WTC11 (cell line): ENCODE results near the gene SLAMF7. TPM values are rescaled to one million over a fixed set of nuclear protein-coding genes. Genes with fewer than 3 reads are reported as not detected.

Experiments used
- ATAC-seq: fragments of 200-7000 bp; cut with Tn5 transposase; 2 replicates; pipeline ENCODE4 v1.10.0; 2021; ENCODE audit warnings: mild to moderate bottlenecking, moderate library complexity
- CTCF ChIA-PET: fragments of 300-600 bp; sonication (Branson Sonifier 250); formaldehyde crosslinking; loops from one replicate; lab custom pipeline; 2021; ENCODE audit warnings: antibody characterized with exemption; lab: Charles Lee
- POLR2A ChIA-PET: fragments of 350-600 bp; sonication (Branson Sonifier 250); formaldehyde crosslinking; loops from one replicate; lab custom pipeline; 2021; ENCODE audit warnings: antibody characterized with exemption; lab: Charles Lee
- DNase-seq: peaks from one replicate; pipeline ENCODE4 v3.0.0; 2021; ENCODE audit warnings: low spot score
- H3K27ac Mint-ChIP-seq: 2 replicates; pipeline ENCODE4 v1.8.0; 2021; ENCODE audit warnings: mixed read lengths
- H3K27me3 Mint-ChIP-seq: 2 replicates; pipeline ENCODE4 v1.8.0; 2021; ENCODE audit warnings: low read depth, mild to moderate bottlenecking, moderate library complexity, mixed read lengths
- H3K36me3 Mint-ChIP-seq: 2 replicates; pipeline ENCODE4 v1.8.0; 2021; ENCODE audit warnings: mixed read lengths
- H3K4me1 Mint-ChIP-seq: 2 replicates; pipeline ENCODE4 v1.8.0; 2022; ENCODE audit warnings: mixed read lengths
- H3K4me3 Mint-ChIP-seq: 2 replicates; pipeline ENCODE4 v1.8.0; 2021; ENCODE audit warnings: mild to moderate bottlenecking, moderate library complexity, mixed read lengths
- H3K9me3 Mint-ChIP-seq: 2 replicates; pipeline ENCODE4 v1.8.0; 2021; ENCODE audit warnings: mixed read lengths
- AR ChIP-seq: fragments of 250-450 bp; sonication (Bioruptor Pico); IDR thresholded peaks from 2 replicates; pipeline ENCODE4 v1.9.0; 2021; ENCODE audit warnings: mild to moderate bottlenecking
- CDX4 ChIP-seq: fragments of 250-450 bp; sonication (Bioruptor Pico); IDR thresholded peaks from 2 replicates; pipeline ENCODE4 v1.9.0; 2021; ENCODE audit warnings: moderate library complexity, mild to moderate bottlenecking, inconsistent platforms, borderline replicate concordance
- GTF2I ChIP-seq: fragments of 250-450 bp; sonication (Bioruptor Pico); conservative IDR thresholded peaks from 2 replicates; pipeline ENCODE4 v1.4.0; 2021; ENCODE audit warnings: mild to moderate bottlenecking
- HMGA2 ChIP-seq: fragments of 250-450 bp; sonication (Bioruptor Pico); IDR thresholded peaks from 2 replicates; pipeline ENCODE4 v1.4.0; 2021; ENCODE audit warnings: mild to moderate bottlenecking, moderate library complexity
- JAZF1 ChIP-seq: fragments of 250-450 bp; sonication (Bioruptor Pico); IDR thresholded peaks from 2 replicates; pipeline ENCODE4 v1.9.0; 2021; ENCODE audit warnings: moderate library complexity, mild to moderate bottlenecking, inconsistent platforms
- JUN ChIP-seq: sonication (generic); formaldehyde crosslinking; IDR thresholded peaks from 2 replicates; pipeline ENCODE4 v1.8.0; 2023; ENCODE audit warnings: mild to moderate bottlenecking, missing genetic modification reagents
- MLX ChIP-seq: sonication (generic); formaldehyde crosslinking; IDR thresholded peaks from 2 replicates; pipeline ENCODE4 v1.8.1; 2023; ENCODE audit warnings: mild to moderate bottlenecking, missing genetic modification reagents, moderate library complexity
- SOX15 ChIP-seq: fragments of 250-450 bp; sonication (Bioruptor Pico); IDR thresholded peaks from 2 replicates; pipeline ENCODE4 v1.9.0; 2021; ENCODE audit warnings: mild to moderate bottlenecking
- TCF7 ChIP-seq: sonication (generic); formaldehyde crosslinking; IDR thresholded peaks from 2 replicates; pipeline ENCODE4 v1.8.0; 2022; ENCODE audit warnings: mild to moderate bottlenecking, low read depth, missing genetic modification reagents, moderate library complexity
- TEAD4 ChIP-seq: sonication (generic); formaldehyde crosslinking; IDR thresholded peaks from 2 replicates; pipeline ENCODE4 v1.8.0; 2022; ENCODE audit warnings: mild to moderate bottlenecking, missing genetic modification reagents
- ZBTB21 ChIP-seq: sonication (generic); formaldehyde crosslinking; IDR thresholded peaks from 2 replicates; pipeline ENCODE4 v1.8.1; 2023; ENCODE audit warnings: mild to moderate bottlenecking, missing genetic modification reagents, borderline replicate concordance
- ZNF263 ChIP-seq: sonication (generic); formaldehyde crosslinking; IDR thresholded peaks from 2 replicates; pipeline ENCODE4 v1.8.1; 2022; ENCODE audit warnings: low read depth, mild to moderate bottlenecking, moderate library complexity, missing genetic modification reagents
- ZNF317 ChIP-seq: sonication (generic); formaldehyde crosslinking; IDR thresholded peaks from 2 replicates; pipeline ENCODE4 v1.8.1; 2023; ENCODE audit warnings: low read depth, mild to moderate bottlenecking, moderate library complexity, missing genetic modification reagents, borderline replicate concordance
- ZNF423 ChIP-seq: fragments of 250-450 bp; sonication (Bioruptor Pico); IDR thresholded peaks from 2 replicates; pipeline ENCODE4 v2.1.2; 2022; ENCODE audit warnings: mild to moderate bottlenecking, moderate library complexity
- total RNA-seq: library from RNA; stranded (reverse); gene quantifications from 3 replicates; pipeline ENCODE4 v1.2.3, GENCODE V29; 2021
- TF ChIP-seq, protein P1 (sequence below): sonication (generic); formaldehyde crosslinking; IDR thresholded peaks from 2 replicates; pipeline ENCODE4 v1.8.0; 2022; ENCODE audit warnings: mild to moderate bottlenecking, missing genetic modification reagents
- TF ChIP-seq, protein P2 (sequence below): sonication (generic); formaldehyde crosslinking; IDR thresholded peaks from 2 replicates; pipeline ENCODE4 v1.8.1; 2023; ENCODE audit warnings: mild to moderate bottlenecking, missing genetic modification reagents, borderline replicate concordance
- TF ChIP-seq, protein P3 (sequence below): fragments of 200-600 bp; IDR thresholded peaks from 2 replicates; pipeline ENCODE4 v1.8.0; 2022; ENCODE audit warnings: antibody characterized with exemption

The SLAMF7 gene
- total RNA-seq, 1 experiment from 2014 or later = 0.15 TPM

DNA sequence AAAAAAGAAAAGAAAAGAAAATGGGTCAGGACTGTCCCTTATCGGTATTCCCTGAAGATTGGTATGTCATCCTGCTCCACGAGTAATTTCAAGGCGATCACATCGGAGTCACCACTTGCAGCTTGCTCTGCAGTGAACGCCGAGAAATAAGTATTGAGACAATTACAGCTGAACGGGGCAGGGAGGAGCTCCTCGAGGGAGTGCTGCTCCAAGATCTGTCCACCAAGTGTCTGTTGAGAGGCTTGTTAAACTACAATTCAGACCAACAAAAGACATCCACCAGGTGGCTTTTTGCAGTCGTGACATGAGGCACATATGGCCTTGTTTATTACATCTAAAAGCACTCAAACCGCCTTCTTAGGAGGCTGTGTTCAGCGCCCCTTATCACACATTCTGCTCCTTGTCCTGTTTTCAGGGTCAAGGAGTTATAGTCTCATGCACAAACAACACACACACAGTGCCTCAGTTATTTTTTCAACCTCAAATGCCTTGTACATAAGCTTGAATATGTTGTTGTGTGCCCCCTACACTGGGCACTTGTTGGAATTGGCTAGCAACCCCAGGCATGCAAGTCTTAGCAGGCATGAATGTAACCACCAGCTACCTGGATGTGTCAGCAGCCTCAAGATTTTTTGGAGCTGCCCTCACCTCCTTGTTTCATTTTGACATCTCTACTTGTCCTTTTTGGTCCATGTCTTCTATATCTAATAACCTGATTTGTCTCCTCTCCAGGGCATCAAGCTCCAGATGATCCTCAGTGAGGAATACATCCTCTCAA, 14.4 kb upstream of the SLAMF7 start:
- H3K36me3 Mint-ChIP-seq = peaks cover 14% of the 10 kb centered on the region
- POLR2A ChIA-PET = interaction anchor here (1.3 kb wide), 1 partner anchor 257 kb away, joined by 3 read pairs; no protein-coding TSS in a partner anchor
- H3K4me3 Mint-ChIP-seq = no peak overlapping the region
- CTCF ChIA-PET = interaction anchor here (0.7 to 5.1 kb wide), 12 partner anchors 10 to 230 kb away, joined by 4 to 47 read pairs (median 5); partner anchors contain the start of gene ITLN2
- no peak overlapping the region for H3K27ac Mint-ChIP-seq
- DNase-seq = no peak
- H3K9me3 Mint-ChIP-seq = peaks cover 19% of the 10 kb centered on the region
- no peaks in the 10 kb centered on the region; the same call in 1 of the 2 replicates for H3K27me3 Mint-ChIP-seq
- no peak for TF ChIP-seq TEAD4
- TF ChIP-seq MLX = no peak
- TF ChIP-seq GTF2I (CRISPR knock-in tag) = no peak
- no peak for TF ChIP-seq ZNF317 (CRISPR knock-in tag)
- TF ChIP-seq TCF7 (CRISPR knock-in tag) = no peak
- TF ChIP-seq, protein P1, sequence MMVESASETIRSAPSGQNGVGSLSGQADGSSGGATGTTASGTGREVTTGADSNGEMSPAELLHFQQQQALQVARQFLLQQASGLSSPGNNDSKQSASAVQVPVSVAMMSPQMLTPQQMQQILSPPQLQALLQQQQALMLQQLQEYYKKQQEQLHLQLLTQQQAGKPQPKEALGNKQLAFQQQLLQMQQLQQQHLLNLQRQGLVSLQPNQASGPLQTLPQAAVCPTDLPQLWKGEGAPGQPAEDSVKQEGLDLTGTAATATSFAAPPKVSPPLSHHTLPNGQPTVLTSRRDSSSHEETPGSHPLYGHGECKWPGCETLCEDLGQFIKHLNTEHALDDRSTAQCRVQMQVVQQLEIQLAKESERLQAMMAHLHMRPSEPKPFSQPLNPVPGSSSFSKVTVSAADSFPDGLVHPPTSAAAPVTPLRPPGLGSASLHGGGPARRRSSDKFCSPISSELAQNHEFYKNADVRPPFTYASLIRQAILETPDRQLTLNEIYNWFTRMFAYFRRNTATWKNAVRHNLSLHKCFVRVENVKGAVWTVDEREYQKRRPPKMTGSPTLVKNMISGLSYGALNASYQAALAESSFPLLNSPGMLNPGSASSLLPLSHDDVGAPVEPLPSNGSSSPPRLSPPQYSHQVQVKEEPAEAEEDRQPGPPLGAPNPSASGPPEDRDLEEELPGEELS = no peak
- TF ChIP-seq, protein P2, sequence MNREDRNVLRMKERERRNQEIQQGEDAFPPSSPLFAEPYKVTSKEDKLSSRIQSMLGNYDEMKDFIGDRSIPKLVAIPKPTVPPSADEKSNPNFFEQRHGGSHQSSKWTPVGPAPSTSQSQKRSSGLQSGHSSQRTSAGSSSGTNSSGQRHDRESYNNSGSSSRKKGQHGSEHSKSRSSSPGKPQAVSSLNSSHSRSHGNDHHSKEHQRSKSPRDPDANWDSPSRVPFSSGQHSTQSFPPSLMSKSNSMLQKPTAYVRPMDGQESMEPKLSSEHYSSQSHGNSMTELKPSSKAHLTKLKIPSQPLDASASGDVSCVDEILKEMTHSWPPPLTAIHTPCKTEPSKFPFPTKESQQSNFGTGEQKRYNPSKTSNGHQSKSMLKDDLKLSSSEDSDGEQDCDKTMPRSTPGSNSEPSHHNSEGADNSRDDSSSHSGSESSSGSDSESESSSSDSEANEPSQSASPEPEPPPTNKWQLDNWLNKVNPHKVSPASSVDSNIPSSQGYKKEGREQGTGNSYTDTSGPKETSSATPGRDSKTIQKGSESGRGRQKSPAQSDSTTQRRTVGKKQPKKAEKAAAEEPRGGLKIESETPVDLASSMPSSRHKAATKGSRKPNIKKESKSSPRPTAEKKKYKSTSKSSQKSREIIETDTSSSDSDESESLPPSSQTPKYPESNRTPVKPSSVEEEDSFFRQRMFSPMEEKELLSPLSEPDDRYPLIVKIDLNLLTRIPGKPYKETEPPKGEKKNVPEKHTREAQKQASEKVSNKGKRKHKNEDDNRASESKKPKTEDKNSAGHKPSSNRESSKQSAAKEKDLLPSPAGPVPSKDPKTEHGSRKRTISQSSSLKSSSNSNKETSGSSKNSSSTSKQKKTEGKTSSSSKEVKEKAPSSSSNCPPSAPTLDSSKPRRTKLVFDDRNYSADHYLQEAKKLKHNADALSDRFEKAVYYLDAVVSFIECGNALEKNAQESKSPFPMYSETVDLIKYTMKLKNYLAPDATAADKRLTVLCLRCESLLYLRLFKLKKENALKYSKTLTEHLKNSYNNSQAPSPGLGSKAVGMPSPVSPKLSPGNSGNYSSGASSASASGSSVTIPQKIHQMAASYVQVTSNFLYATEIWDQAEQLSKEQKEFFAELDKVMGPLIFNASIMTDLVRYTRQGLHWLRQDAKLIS (CRISPR knock-in tag) = no peak
- no peak for ATAC-seq
- peaks cover 27% of the 10 kb centered on the region for H3K4me1 Mint-ChIP-seq

GRCh38 chr1:160726114-160726497, 12.9 kb upstream of the SLAMF7 start:
- Mint-ChIP-seq H3K4me3 (no peak overlapping the region), H3K36me3 (peaks cover 6% of the 10 kb centered on the region), H3K27ac (no peak overlapping the region), H3K4me1 (peaks cover 23% of the 10 kb centered on the region), H3K27me3 (no peaks in the 10 kb centered on the region), H3K9me3 (peaks cover 8% of the 10 kb centered on the region; the same call in 1 of the 2 replicates)
- CTCF ChIA-PET = interaction anchor here (0.7 to 5.1 kb wide), 9 partner anchors 15 to 227 kb away, joined by 3 to 47 read pairs (median 4); partner anchors contain the start of genes ITLN1 and ITLN2
- no peak for DNase-seq
- POLR2A ChIA-PET = no interaction called here
- peak; percentile 4 for ATAC-seq
- TF ChIP-seq JUN (CRISPR knock-in tag) = no peak
- TF ChIP-seq ZBTB21 (CRISPR knock-in tag) = no peak
- TF ChIP-seq ZNF263 (CRISPR knock-in tag) = no peak
- TF ChIP-seq JAZF1 (CRISPR knock-in tag) = no peak

DNA sequence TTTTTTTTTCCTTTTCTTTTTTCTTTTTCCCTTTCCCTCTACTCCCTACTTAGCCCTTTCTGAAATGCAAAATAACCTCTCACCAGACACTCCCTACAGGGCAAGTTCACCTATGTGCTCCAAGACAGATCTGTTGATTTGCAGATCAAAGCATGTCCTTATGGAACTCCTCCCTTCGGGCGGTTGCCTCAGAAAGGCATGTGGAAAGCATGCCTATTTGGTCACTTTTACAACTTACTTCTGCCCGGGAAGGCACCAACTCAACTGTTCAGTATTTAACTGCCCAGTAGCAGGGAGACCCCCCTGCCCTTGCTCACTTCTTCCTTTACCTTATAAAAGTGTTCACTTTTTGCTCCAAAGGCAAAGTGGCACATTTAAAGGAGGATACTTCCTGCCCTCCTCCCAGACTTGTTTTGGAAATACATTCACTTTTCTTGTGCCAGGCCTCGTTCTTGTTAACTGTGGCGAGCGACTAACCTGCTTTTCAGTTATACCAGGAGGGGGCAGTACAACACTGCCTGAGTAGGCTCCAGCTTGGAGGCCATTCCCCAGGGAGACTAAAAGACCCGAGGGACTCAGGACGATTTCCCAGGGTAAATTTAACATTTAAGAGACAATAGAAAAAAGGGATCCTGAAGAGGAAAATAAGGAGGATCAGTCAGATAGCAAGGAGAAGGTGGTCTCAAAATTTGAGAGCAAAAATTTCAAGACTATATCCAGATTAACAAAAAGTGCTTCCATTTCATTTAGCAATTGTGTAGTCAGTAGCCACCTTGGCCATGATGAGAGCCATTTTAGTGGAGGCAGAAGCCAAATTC, 12.3 kb upstream of the SLAMF7 start:
- Mint-ChIP-seq H3K9me3 (peaks cover 7% of the 10 kb centered on the region), H3K36me3 (peaks cover 3% of the 10 kb centered on the region; the same call in 1 of the 2 replicates), H3K4me1 (peaks cover 23% of the 10 kb centered on the region), H3K27ac (no peak overlapping the region), H3K27me3 (no peaks in the 10 kb centered on the region; the same call in 1 of the 2 replicates), H3K4me3 (no peak overlapping the region)
- CTCF ChIA-PET = interaction anchor here (0.5 to 5.1 kb wide), 16 partner anchors 21 to 265 kb away, joined by 3 to 47 read pairs (median 4); partner anchors contain the start of genes ITLN1 and ITLN2
- DNase-seq (peak; percentile 69), ATAC-seq (peak; percentile 86)
- POLR2A ChIA-PET = interaction anchor here (0.5 kb wide), 1 partner anchor 264 kb away, joined by 3 read pairs; no protein-coding TSS in a partner anchor
- TF ChIP-seq ZNF423 = no peak
- no peak for TF ChIP-seq SOX15 (CRISPR knock-in tag)
- TF ChIP-seq HMGA2 (CRISPR knock-in tag) = no peak
- no peak for TF ChIP-seq CDX4
- TF ChIP-seq, protein P3, sequence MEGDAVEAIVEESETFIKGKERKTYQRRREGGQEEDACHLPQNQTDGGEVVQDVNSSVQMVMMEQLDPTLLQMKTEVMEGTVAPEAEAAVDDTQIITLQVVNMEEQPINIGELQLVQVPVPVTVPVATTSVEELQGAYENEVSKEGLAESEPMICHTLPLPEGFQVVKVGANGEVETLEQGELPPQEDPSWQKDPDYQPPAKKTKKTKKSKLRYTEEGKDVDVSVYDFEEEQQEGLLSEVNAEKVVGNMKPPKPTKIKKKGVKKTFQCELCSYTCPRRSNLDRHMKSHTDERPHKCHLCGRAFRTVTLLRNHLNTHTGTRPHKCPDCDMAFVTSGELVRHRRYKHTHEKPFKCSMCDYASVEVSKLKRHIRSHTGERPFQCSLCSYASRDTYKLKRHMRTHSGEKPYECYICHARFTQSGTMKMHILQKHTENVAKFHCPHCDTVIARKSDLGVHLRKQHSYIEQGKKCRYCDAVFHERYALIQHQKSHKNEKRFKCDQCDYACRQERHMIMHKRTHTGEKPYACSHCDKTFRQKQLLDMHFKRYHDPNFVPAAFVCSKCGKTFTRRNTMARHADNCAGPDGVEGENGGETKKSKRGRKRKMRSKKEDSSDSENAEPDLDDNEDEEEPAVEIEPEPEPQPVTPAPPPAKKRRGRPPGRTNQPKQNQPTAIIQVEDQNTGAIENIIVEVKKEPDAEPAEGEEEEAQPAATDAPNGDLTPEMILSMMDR = peak; percentile 78
- no peak for TF ChIP-seq AR (CRISPR knock-in tag)
